Measurements from ENCODE around the gene ANKRD42.

DNA sequence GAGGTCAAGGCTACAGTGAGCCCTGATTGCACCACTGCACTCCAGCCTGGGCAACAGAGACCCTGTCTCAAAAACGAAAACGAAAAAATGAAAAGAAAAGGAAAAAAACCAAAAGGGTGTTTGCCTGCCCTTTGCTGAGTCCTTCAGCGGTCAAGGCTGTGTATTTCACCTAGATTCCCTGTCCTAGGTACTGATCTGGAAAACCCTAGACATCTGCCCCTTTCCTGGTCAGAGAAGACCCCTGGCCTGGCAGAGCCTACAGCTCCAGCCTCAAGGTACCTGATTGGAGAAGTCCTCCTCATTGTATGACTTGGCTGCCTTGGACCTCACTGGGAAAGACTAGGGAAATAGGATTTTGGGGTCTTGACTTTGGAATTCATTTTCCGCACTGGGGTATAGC is 100.7 kb downstream of the ANKRD42 start:
- TF ChIP-seq CTCF (conservative IDR thresholded peaks at IDR 0.05; ENCODE audit: low read depth, low read length) (no peak), EZH2 (IDR thresholded peaks at IDR 0.05; ENCODE audit: borderline replicate concordance, low read depth, low read length, poor library complexity, severe bottlenecking) (no peak)

Measured in A673 (cell line).